NCI-H510A (cell line): Measurements from ENCODE around the gene EMC1.
"Not testable (repeated sequence)": the region's sequence is repeated elsewhere in the genome, so short reads cannot be mapped to it uniquely, and the experiment has no call there.

Experiments used
- DNase-seq: peaks from one replicate; lab custom pipeline; 2025; lab: John Stamatoyannopoulos, UW

EMC1 gene

DNA sequence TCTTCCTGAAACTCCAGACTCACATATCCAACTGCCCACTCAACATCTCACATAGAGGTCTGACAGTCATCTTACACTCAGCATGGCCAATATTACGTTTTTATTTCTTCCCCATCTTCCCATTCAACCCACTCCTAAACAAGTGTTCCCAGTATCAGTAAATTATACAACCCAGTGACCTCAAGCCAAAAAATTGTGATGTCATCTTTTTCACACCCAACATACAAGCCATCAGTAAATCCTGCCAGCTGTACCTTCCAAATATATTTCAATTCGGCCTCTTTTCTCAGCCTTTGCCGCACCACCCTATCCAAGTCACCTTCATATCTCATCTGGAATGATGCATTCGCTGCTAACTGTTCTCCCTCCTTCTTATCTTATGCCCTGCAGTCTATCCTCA, 60.9 kb downstream of the EMC1 start:
- no peak for DNase-seq

DNA sequence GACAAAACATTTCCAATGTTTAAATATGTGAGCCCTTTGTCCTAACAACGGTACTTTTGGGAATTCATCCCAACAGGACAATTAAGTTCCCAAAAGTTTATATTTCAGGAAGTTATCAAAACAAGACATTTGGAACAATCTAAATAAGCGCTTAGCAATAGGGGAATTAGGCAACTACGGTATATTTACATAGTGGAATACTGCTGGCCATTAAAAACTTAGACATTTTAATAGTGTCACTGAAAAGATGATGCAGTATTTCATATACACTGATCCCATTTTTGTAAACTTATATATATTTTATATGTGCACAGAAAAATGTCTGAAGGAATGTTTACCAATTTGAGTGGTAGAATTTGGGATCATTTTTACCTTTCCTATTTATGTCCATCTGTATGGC, 62.1 kb downstream of the EMC1 start:
- no peak for DNase-seq

DNA sequence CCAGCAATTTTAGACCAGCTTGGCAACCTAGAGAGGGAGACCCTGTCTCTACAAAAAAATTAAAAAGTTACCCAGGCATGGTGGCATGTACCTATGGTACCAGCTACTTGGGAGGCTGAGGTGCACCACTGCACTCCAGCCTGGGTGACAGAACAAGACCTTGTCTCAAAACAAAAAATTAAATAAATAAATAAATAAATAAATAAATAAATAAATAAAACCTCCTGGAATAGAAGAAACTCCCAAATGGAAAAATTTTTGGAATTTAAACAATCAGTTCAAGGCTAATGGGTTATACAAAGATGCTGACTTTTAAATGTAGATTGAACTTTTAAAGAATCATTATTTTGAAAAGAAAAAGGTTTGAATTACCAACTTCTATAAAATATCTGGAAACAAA, 63.5 kb downstream of the EMC1 start:
- no peak for DNase-seq

DNA sequence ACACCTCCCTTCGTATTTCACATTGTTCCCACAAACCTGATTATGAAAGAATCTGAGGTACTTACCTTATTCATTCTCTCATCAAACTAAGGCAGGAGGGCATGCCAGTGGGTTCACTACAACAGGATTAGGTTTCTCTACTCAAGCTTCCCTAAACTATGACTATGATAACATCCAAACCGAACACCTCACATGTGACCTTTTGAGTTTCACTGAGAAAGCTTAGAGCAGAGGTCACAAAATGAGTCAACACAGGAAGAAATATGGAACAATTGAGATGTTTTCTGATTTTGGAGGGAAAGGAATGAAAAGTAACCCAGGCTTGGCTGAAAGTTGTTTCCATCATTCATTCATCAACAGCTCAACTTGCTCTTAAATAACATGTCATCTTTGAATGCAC, 65.3 kb downstream of the EMC1 start:
- no peak for DNase-seq

GRCh38 chr1:19182223-19182622, 69.1 kb downstream of the EMC1 start:
- no peak for DNase-seq

- DNase-seq = not testable (repeated sequence)
These were observed 71.1 kb downstream of the EMC1 start for GRCh38 chr1:19180265-19180657.

- DNase-seq = no peak
These were observed 71.6 kb downstream of the EMC1 start for GRCh38 chr1:19179597-19180264.

GRCh38 chr1:19178734-19179398, 72.5 kb downstream of the EMC1 start:
- no peak for DNase-seq

- DNase-seq = no peak
These were observed 73.5 kb downstream of the EMC1 start for GRCh38 chr1:19177811-19178210.

- no peak for DNase-seq
These were observed 81.7 kb downstream of the EMC1 start for GRCh38 chr1:19169642-19170041.

DNA sequence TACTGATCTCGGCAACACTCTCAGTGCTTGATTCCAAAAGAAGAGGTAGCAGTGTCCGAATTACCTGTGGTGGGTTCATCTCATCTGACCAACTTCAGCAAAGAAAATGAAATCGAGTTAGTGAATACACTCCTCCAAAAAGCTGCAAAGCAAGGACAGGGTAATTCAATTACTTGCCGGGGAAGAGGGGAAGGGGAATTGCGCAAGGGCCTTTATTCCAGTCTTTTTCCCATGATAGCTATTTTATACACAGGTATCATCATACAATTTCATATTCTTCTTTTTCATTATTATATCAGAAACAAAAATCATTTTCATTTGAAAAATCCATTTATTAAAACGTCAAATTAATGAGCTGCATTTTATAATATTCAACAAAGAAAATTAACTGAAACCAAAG, 84.2 kb downstream of the EMC1 start:
- DNase-seq = no peak

GRCh38 chr1:19166066-19166465, 85.3 kb downstream of the EMC1 start:
- DNase-seq = no peak
